ENCODE measurements around the gene CCDC15. TPM values are rescaled to one million over a fixed set of nuclear protein-coding genes. Genes with fewer than 3 reads are reported as not detected.
A peak's percentile ranks its signal among the peaks of the same experiment; 100 is the strongest.

CCDC15 gene
- total and polyA plus RNA-seq, 2 of the 13 experiments (the other 11 are each of a cell fraction or from before 2014, with no cell fraction given): 2.2 to 4.6 TPM

DNA sequence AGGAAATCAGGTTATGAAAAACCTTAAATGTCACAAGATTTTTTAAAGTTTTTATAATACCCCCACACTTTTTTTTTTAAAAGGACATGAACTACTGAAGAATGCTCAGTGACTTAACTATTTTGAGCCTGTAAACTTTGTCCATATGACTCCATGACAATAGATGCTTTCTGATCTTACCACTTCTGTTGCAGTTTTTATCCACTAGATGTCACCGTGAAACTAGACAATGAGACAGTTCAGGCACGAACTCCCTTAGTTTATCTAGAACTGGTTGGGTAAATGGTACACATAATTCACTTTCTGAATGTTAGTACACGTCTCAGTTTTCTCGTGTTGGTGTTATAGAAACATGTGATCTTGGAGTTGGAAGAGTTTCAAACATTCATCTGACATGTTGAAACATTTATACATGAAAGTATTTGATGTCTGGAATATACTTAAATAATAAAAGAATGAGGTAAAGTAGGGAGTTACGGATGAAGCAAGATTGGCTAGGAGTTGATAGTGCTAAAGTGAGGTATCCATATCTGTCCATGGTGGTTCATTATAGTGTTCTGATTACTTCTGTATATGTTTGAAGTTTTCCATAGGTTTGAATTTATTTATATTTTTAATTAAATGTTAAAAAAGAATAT lies 8.1 kb downstream of the CCDC15 start (continued):
- TF ChIP-seq, protein P1, sequence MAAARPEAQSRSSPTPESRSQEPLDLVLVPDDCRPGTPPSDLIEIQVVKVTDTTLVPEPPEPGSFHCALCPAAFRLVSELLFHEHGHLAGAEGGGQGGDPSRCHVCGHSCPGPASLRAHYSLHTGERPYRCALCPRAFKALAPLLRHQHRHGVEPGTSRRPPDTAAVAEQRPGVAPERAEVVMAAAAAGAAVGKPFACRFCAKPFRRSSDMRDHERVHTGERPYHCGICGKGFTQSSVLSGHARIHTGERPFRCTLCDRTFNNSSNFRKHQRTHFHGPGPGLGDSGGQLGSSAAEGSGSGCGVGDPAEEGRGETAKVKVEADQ (CRISPR knock-in tag; IDR thresholded peaks at IDR 0.05; ENCODE audit: borderline replicate concordance): no peak
- TF ChIP-seq SMC3 (IDR thresholded peaks at IDR 0.05; ENCODE audit: low read length): peak; percentile 85
- no peak for TF ChIP-seq HNRNPK (IDR thresholded peaks at IDR 0.05; ENCODE audit: low read depth, low read length, poor library complexity, severe bottlenecking)
- TF ChIP-seq NONO (IDR thresholded peaks at IDR 0.05): no peak
- no peak for TF ChIP-seq NONO (CRISPR knock-in tag; conservative IDR thresholded peaks at IDR 0.05)
- no peak for TF ChIP-seq EZH2 (conservative IDR thresholded peaks at IDR 0.05; ENCODE audit: low read depth, low read length)
- no peak for TF ChIP-seq THAP8 (CRISPR knock-in tag; IDR thresholded peaks at IDR 0.05; ENCODE audit: borderline replicate concordance)
- TF ChIP-seq DMAP1 (CRISPR knock-in tag; IDR thresholded peaks at IDR 0.05): no peak
- TF ChIP-seq RAD21 (CRISPR knock-in tag; IDR thresholded peaks at IDR 0.05): peak; percentile 67
- TF ChIP-seq, protein P2, sequence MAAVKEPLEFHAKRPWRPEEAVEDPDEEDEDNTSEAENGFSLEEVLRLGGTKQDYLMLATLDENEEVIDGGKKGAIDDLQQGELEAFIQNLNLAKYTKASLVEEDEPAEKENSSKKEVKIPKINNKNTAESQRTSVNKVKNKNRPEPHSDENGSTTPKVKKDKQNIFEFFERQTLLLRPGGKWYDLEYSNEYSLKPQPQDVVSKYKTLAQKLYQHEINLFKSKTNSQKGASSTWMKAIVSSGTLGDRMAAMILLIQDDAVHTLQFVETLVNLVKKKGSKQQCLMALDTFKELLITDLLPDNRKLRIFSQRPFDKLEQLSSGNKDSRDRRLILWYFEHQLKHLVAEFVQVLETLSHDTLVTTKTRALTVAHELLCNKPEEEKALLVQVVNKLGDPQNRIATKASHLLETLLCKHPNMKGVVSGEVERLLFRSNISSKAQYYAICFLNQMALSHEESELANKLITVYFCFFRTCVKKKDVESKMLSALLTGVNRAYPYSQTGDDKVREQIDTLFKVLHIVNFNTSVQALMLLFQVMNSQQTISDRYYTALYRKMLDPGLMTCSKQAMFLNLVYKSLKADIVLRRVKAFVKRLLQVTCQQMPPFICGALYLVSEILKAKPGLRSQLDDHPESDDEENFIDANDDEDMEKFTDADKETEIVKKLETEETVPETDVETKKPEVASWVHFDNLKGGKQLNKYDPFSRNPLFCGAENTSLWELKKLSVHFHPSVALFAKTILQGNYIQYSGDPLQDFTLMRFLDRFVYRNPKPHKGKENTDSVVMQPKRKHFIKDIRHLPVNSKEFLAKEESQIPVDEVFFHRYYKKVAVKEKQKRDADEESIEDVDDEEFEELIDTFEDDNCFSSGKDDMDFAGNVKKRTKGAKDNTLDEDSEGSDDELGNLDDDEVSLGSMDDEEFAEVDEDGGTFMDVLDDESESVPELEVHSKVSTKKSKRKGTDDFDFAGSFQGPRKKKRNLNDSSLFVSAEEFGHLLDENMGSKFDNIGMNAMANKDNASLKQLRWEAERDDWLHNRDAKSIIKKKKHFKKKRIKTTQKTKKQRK (IDR thresholded peaks at IDR 0.05; ENCODE audit: low read length): no peak
- TF ChIP-seq MEIS2 (CRISPR knock-in tag; IDR thresholded peaks at IDR 0.05): no peak
- no peak for TF ChIP-seq NFYC (CRISPR knock-in tag; IDR thresholded peaks at IDR 0.05)
- no peak for TF ChIP-seq ZNF883 (CRISPR knock-in tag; IDR thresholded peaks at IDR 0.05; ENCODE audit: not compliant biosample characterization)
- TF ChIP-seq PPARG (CRISPR knock-in tag; conservative IDR thresholded peaks at IDR 0.05): 0 out of 2 replicates have a peak, but pooled peaks have one; percentile 24
- TF ChIP-seq KLF11 (CRISPR knock-in tag; IDR thresholded peaks at IDR 0.05): no peak
- TF ChIP-seq SNRNP70 (IDR thresholded peaks at IDR 0.05; ENCODE audit: low read depth, low read length): no peak
- no peak for TF ChIP-seq U2AF2 (IDR thresholded peaks at IDR 0.05; ENCODE audit: low read depth, low read length)
- no peak for TF ChIP-seq U2AF1 (optimal IDR thresholded peaks at IDR 0.05; ENCODE audit: low read depth, low read length)
- no peak for TF ChIP-seq TEAD2 (CRISPR knock-in tag; IDR thresholded peaks at IDR 0.05)
- TF ChIP-seq ZSCAN9 (CRISPR knock-in tag; IDR thresholded peaks at IDR 0.05; ENCODE audit: borderline replicate concordance): no peak
- TF ChIP-seq DNMT3B (CRISPR knock-in tag; conservative IDR thresholded peaks at IDR 0.05): no peak
- TF ChIP-seq ZBTB7A (CRISPR knock-in tag; IDR thresholded peaks at IDR 0.05): no peak
- peak; percentile 96 for TF ChIP-seq STAG1 (CRISPR knock-in tag; IDR thresholded peaks at IDR 0.05)
- no peak for TF ChIP-seq UBTF (CRISPR knock-in tag; IDR thresholded peaks at IDR 0.05)
- TF ChIP-seq ZNF749 (CRISPR knock-in tag; IDR thresholded peaks at IDR 0.05; ENCODE audit: borderline replicate concordance): no peak
- no peak for TF ChIP-seq NR2F2 (IDR thresholded peaks at IDR 0.05; ENCODE audit: borderline replicate concordance, low read depth)

Measured in HepG2 (cell line).